GM18951 (cell line): ENCODE measurements around the gene CCDC88A.
"Not testable (repeated sequence)": the region's sequence is repeated elsewhere in the genome, so short reads cannot be mapped to it uniquely, and the experiment has no call there.

Experiments
- POLR2A ChIP-seq: IDR thresholded peaks from 4 replicates; pipeline ENCODE4 v1.6.1; 2011; ENCODE audit warnings: mild to moderate bottlenecking; ENCODE audit not compliant: insufficient read length, insufficient read depth; ENCODE audit errors: extremely low read depth
- in situ Hi-C: fragments of 300-500 bp; cut with MboI; formaldehyde crosslinking; loops from one replicate; pipeline ENCODE4 v1.12.0; 2022; ENCODE audit warnings: low sequenced_read_pairs, mixed read lengths, inconsistent platforms; ENCODE audit not compliant: unreplicated experiment

CCDC88A gene

GRCh38 chr2:55419679-55420438 is at the start of gene CCDC88A:
Gene CCDC88A (minus strand): TSS chr2:55419856. CDS start chr2:55419079, 777 bp downstream.
- in situ Hi-C loops = no loop called here
- peak; percentile 79 for TF ChIP-seq POLR2A

GRCh38 chr2:55461679-55462078 is 42.0 kb upstream of the CCDC88A start:
- no peak for TF ChIP-seq POLR2A
- in situ Hi-C loops = no loop called here

- in situ Hi-C loops = no loop called here
These were observed 40.9 kb upstream of the CCDC88A start for GRCh38 chr2:55460562-55460961.

GRCh38 chr2:55459714-55460274 is 40.1 kb upstream of the CCDC88A start:
- in situ Hi-C loops = no loop called here
- TF ChIP-seq POLR2A = no peak

More at GRCh38 chr2:55460562-55460961, 40.9 kb upstream of the CCDC88A start:
- TF ChIP-seq POLR2A = no peak

- in situ Hi-C loops = no loop called here
- no peak for TF ChIP-seq POLR2A
These were observed 39.6 kb upstream of the CCDC88A start for GRCh38 chr2:55459279-55459678.

- in situ Hi-C loops = no loop called here
- no peak for TF ChIP-seq POLR2A
These were observed 34.5 kb upstream of the CCDC88A start for GRCh38 chr2:55454121-55454520.

- no peak for TF ChIP-seq POLR2A
- in situ Hi-C loops = no loop called here
These were observed 33.2 kb upstream of the CCDC88A start for GRCh38 chr2:55452879-55453278.

GRCh38 chr2:55451699-55452098 is 32.0 kb upstream of the CCDC88A start:
- TF ChIP-seq POLR2A = no peak
- in situ Hi-C loops = no loop called here

- in situ Hi-C loops = not testable (repeated sequence)
These were observed 30.4 kb upstream of the CCDC88A start for GRCh38 chr2:55450014-55450413.

GRCh38 chr2:55442045-55442760 is 22.5 kb upstream of the CCDC88A start:
- in situ Hi-C loops = not testable (repeated sequence)

- in situ Hi-C loops = no loop called here
- no peak for TF ChIP-seq POLR2A
These were observed 21.7 kb upstream of the CCDC88A start for GRCh38 chr2:55441280-55441892.

- TF ChIP-seq POLR2A = no peak
- in situ Hi-C loops = no loop called here
These were observed 19.4 kb upstream of the CCDC88A start for GRCh38 chr2:55439101-55439397.

- no peak for TF ChIP-seq POLR2A
These were observed 18.9 kb upstream of the CCDC88A start for GRCh38 chr2:55438391-55439100.

More at GRCh38 chr2:55438391-55439100, 18.9 kb upstream of the CCDC88A start:
- in situ Hi-C loops = no loop called here
